Right atrium auricular region (tissue), 2 donors: ENCODE results near the gene REEP3. TPM values are rescaled to one million over a fixed set of nuclear protein-coding genes. Genes with fewer than 3 reads are reported as not detected.

Source experiments
- DNase-seq: peaks from one replicate; pipeline ENCODE4 v3.0.0-alpha.2; 2019; ENCODE audit warnings: low spot score
- H3K27ac ChIP-seq, 2 donors: fragments of 200-600 bp; sonication (generic); 1 replicate in 1 of 2; 2 replicates in 1 of 2; pipeline ENCODE4 v1.5.1; 2016 to 2019
- H3K27me3 ChIP-seq, 2 donors: fragments of 200-600 bp; sonication (generic); one replicate each; pipeline versions ENCODE4 v1.5.1 to v1.6.0; 2017 to 2019
- H3K36me3 ChIP-seq: fragments of 200-600 bp; sonication (generic); one replicate; pipeline ENCODE4 v1.5.1; 2016
- H3K4me1 ChIP-seq, 2 donors: fragments of 200-600 bp; sonication (generic); one replicate each; pipeline versions ENCODE4 v1.5.1 to v1.6.0; 2017 to 2019
- H3K4me3 ChIP-seq, 2 donors: fragments of 200-600 bp; sonication (generic); 1 replicate in 1 of 2; 2 replicates in 1 of 2; pipeline ENCODE4 v1.5.1; 2017 to 2019; ENCODE audit warnings: mild to moderate bottlenecking in 1 of 2, moderate library complexity in 1 of 2
- H3K9me3 ChIP-seq, 2 donors: fragments of 200-600 bp; sonication (generic); one replicate each; pipeline ENCODE4 v1.5.1; 2019
- CTCF ChIP-seq, 2 donors: fragments of 200-600 bp; sonication (generic); IDR thresholded peaks; one replicate each; pipeline ENCODE4 v1.5.1; 2019; ENCODE audit warnings: antibody characterized with exemption in 2 of 2
- total RNA-seq, 2 donors: library from RNA; depleted of rRNA; stranded (reverse); fragments of >200 nt; gene quantifications; one replicate each; pipeline ENCODE4 v1.1.0, GENCODE V29; 2016

REEP3 gene
- total RNA-seq, 2 donors from 2014 or later, result 41.4 to 42.7 TPM

- no peak for TF ChIP-seq CTCF (IDR thresholded peaks at IDR 0.05)
- DNase-seq, result no peak
- Histone ChIP-seq H3K27ac (no peak overlapping the region), H3K9me3 (no peaks in the 10 kb centered on the region), H3K27me3 (no peaks in the 10 kb centered on the region), H3K36me3 (no peaks in the 10 kb centered on the region), H3K4me3 (no peak overlapping the region), H3K4me1 (peaks cover 0 to 37% of the 10 kb centered on the region in 2 donors)
These were observed 19.2 kb upstream of the REEP3 start for GRCh38 chr10:63501954-63502353.

DNA sequence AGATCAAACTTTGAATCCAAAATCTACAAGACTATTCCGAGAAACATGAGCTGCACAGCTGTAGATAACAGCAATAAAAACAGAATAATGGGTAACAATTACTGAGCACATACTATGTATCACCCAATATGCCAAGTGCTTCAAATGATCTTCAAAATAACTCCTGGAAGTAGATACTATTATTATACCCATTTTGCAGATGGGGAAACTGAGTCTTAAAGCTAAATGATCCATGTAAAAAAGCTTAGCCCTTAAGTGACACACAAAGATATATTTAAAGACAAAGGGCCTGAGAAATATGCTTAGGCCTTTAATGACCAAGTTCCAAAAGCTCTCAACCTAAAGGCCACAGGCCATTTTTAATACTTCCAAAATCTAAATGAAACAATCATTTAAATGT lies 18.4 kb upstream of the REEP3 start:
- no peak overlapping the region for H3K4me3 ChIP-seq
- peaks cover 0 to 37% of the 10 kb centered on the region in 2 donors for H3K4me1 ChIP-seq
- H3K9me3 ChIP-seq, result no peaks in the 10 kb centered on the region
- H3K36me3 ChIP-seq, result no peaks in the 10 kb centered on the region
- H3K27me3 ChIP-seq, result no peaks in the 10 kb centered on the region
- H3K27ac ChIP-seq, result no peak overlapping the region
- TF ChIP-seq CTCF (IDR thresholded peaks at IDR 0.05), result no peak
- DNase-seq, result no peak

GRCh38 chr10:63503395-63503794 lies 17.8 kb upstream of the REEP3 start:
- Histone ChIP-seq H3K27me3 (no peaks in the 10 kb centered on the region), H3K36me3 (no peaks in the 10 kb centered on the region), H3K4me1 (peaks cover 0 to 33% of the 10 kb centered on the region in 2 donors), H3K27ac (no peak overlapping the region), H3K9me3 (no peaks in the 10 kb centered on the region), H3K4me3 (no peak overlapping the region)
- TF ChIP-seq CTCF (IDR thresholded peaks at IDR 0.05), result no peak
- DNase-seq, result no peak

DNA sequence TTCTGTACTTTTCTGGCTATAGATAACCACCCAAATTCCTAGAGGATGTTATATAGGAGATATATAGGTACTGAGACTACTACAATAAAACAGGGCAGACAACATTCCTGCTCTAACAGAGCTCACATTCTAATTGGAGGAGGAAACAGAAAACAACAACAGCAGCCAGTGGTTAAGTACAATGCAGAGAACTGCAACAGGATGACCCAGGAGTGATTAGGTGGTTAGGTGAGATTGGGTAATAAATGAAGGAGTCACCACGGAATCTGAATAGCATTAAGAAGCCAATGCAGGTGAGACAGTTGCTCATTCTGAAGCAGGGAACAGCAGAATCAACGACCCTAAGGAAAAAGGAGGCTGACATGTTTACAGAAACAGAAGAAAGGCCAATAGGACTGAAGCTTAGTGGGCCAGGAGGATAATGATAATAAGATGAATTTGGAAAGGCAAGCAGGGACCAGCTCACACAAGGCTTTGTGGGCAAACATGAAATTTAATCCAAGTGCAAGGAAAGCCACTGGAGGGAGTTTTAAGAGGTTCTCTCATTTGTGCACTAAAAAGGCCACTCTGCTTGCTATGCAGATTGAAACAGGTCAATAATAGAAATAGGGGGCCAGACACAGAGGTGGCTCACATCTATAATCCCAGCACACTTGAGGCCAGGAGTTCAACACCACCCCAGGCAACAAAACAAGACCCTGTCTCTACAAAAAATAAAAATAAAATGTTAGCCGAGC lies 16.9 kb upstream of the REEP3 start:
- no peak for DNase-seq
- H3K27me3 ChIP-seq, result no peaks in the 10 kb centered on the region
- no peak overlapping the region for H3K4me3 ChIP-seq
- no peaks in the 10 kb centered on the region for H3K9me3 ChIP-seq
- H3K36me3 ChIP-seq, result no peaks in the 10 kb centered on the region
- H3K27ac ChIP-seq, result no peak overlapping the region
- TF ChIP-seq CTCF (IDR thresholded peaks at IDR 0.05), result no peak
- peaks cover 0 to 28% of the 10 kb centered on the region in 2 donors for H3K4me1 ChIP-seq

DNA sequence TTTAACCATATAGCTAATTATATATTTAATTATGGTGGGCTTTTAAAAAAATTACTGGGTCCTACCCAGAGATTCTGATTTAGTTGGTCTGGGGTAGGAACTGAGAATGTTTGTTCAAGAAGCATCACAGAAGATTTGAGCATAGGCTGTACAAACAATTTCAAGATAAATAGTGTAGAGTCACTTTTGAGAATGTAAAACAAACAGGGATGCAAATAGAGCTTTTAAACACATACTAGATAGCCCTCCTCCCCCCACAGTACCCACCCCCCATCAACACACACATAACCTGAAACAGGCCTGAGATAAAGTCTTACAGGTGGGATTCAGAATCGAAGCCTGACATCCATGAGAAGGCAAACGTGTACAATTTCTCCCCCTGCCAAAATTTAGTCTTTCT lies 15.6 kb upstream of the REEP3 start:
- Histone ChIP-seq H3K27me3 (no peaks in the 10 kb centered on the region), H3K27ac (no peak overlapping the region), H3K9me3 (no peaks in the 10 kb centered on the region), H3K36me3 (no peaks in the 10 kb centered on the region), H3K4me3 (no peak overlapping the region), H3K4me1 (peaks cover 0 to 28% of the 10 kb centered on the region in 2 donors)
- no peak for TF ChIP-seq CTCF (IDR thresholded peaks at IDR 0.05)
- no peak for DNase-seq

DNA sequence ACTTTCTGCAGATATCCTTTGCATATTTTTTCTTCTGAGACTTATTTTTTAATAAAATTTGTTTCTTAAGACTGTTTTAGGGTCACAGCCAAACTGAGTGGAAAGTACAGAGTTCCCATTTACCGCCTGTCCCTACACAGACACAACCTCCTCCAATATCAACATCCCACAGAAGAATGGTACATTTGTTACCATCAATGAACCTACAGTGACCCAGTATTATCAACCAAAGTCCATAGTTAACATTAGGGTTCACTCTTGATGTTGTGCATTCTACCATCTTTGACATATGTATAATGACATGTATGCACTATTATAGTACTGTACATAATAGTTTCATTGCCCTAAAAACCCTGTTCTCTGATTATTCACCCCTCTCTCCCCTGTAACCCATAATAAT lies 14.6 kb upstream of the REEP3 start:
- Histone ChIP-seq H3K4me3 (no peak overlapping the region), H3K9me3 (no peaks in the 10 kb centered on the region), H3K27ac (no peak overlapping the region), H3K27me3 (no peaks in the 10 kb centered on the region), H3K36me3 (no peaks in the 10 kb centered on the region), H3K4me1 (peaks cover 0 to 28% of the 10 kb centered on the region in 2 donors)
- no peak for DNase-seq
- no peak for TF ChIP-seq CTCF (IDR thresholded peaks at IDR 0.05)
